Left lung (tissue), 10 donors: ENCODE measurements around the gene SNED1. TPM values are rescaled to one million over a fixed set of nuclear protein-coding genes. Genes with fewer than 3 reads are reported as not detected.

Source experiments
- ATAC-seq: fragments of 200-7000 bp; cut with Tn5 transposase; one replicate; pipeline ENCODE4 v1.9.1; 2020; ENCODE audit warnings: moderate library complexity
- DNase-seq, 4 donors: peaks; one replicate each; pipeline ENCODE4 v3.0.0-alpha.2; 2013 to 2020
- H3K27ac ChIP-seq, 2 donors: fragments of 200-600 bp; sonication (generic) in 1 of 2; one replicate each; pipeline versions ENCODE4 v1.5.0 to v1.8.0; 2020 to 2021
- H3K27me3 ChIP-seq, 2 donors: fragments of 200-600 bp; sonication (generic) in 1 of 2; one replicate each; pipeline versions ENCODE4 v1.5.0 to v1.8.0; 2020 to 2021
- H3K36me3 ChIP-seq, 2 donors: fragments of 200-600 bp; sonication (generic) in 1 of 2; one replicate each; pipeline versions ENCODE4 v1.5.0 to v1.8.0; 2020 to 2021
- H3K4me1 ChIP-seq, 2 donors: fragments of 200-600 bp; one replicate each; pipeline ENCODE4 v1.8.0; 2021
- H3K4me3 ChIP-seq, 2 donors: fragments of 200-600 bp; sonication (generic) in 1 of 2; one replicate each; pipeline versions ENCODE4 v1.5.0 to v1.8.0; 2020 to 2021; ENCODE audit warnings: mild to moderate bottlenecking in 1 of 2
- H3K9me3 ChIP-seq, 2 donors: fragments of 200-600 bp; sonication (generic) in 1 of 2; one replicate each; pipeline versions ENCODE4 v1.5.0 to v1.8.0; 2020 to 2021
- CTCF ChIP-seq, 2 donors: fragments of 200-600 bp; sonication (generic) in 1 of 2; IDR thresholded peaks; one replicate each; pipeline versions ENCODE4 v1.5.0 to v1.8.0; 2021; ENCODE audit warnings: antibody characterized with exemption in 2 of 2
- intact Hi-C, 2 donors: fragments of 100-400 bp; cut with DNase I; formaldehyde crosslinking; loops; one replicate each; pipeline versions ENCODE4 v1.11.2 to v1.14.2; 2022
- polyA plus RNA-seq, 6 donors: library from polyadenylated mRNA; unstranded; fragments of 120-200 nt; gene quantifications; one replicate each; pipeline ENCODE4 v1.2.1, GENCODE V29; 2013; ENCODE audit not compliant: insufficient read length in 6 of 6
- total RNA-seq, 2 donors: library from RNA; stranded (reverse); fragmentation: NEBNext Ultra II Directional; extraction: Animal tissue kit (Norgen Biotek cat#: 25700); gene quantifications; one replicate each; pipeline ENCODE4 v1.2.1, GENCODE V29; 2021
- donor health status: DM: no; HTN: yes; CAD: no.
- donor health status: DM: no; HTN: no; CAD: no.

The SNED1 gene
- total and polyA plus RNA-seq, 8 donors: 36.4 to 81.0 (median 54.7) TPM

- Histone ChIP-seq H3K4me1 (peaks cover 0 to 2% of the 10 kb centered on the region in 2 donors), H3K4me3 (peak overlapping the region in 1 of 2 donors; percentile 11), H3K27ac (no peak overlapping the region), H3K27me3 (peaks cover 0 to 11% of the 10 kb centered on the region in 2 donors), H3K36me3 (peaks cover 0 to 22% of the 10 kb centered on the region in 2 donors), H3K9me3 (no peaks in the 10 kb centered on the region)
- intact Hi-C loops: no loop called here
- TF ChIP-seq CTCF (IDR thresholded peaks at IDR 0.05): no peak
- DNase-seq (peak in 2 of 4 donors; percentile 70 to 86), ATAC-seq (peak; percentile 91)
Measured at GRCh38 chr2:241064008-241064801, 65.8 kb downstream of the SNED1 start.

- no peak overlapping the region for H3K4me3 ChIP-seq
- no peaks in the 10 kb centered on the region for H3K9me3 ChIP-seq
- peaks cover 0 to 24% of the 10 kb centered on the region in 2 donors for H3K36me3 ChIP-seq
- H3K4me1 ChIP-seq: peaks cover 0 to 2% of the 10 kb centered on the region in 2 donors
- intact Hi-C loops: no loop called here
- TF ChIP-seq CTCF (IDR thresholded peaks at IDR 0.05): no peak
- no peak for DNase-seq
- no peak overlapping the region for H3K27ac ChIP-seq
- H3K27me3 ChIP-seq: peaks cover 0 to 11% of the 10 kb centered on the region in 2 donors
- no peak for ATAC-seq
Measured at GRCh38 chr2:241064802-241065354, 66.5 kb downstream of the SNED1 start.

- Histone ChIP-seq H3K36me3 (peaks cover 0 to 29% of the 10 kb centered on the region in 2 donors), H3K4me1 (peaks cover 0 to 2% of the 10 kb centered on the region in 2 donors), H3K4me3 (no peak overlapping the region), H3K9me3 (no peaks in the 10 kb centered on the region), H3K27ac (no peak overlapping the region), H3K27me3 (peaks cover 0 to 11% of the 10 kb centered on the region in 2 donors)
- ATAC-seq (no peak), DNase-seq (peak in 1 of 4 donors; percentile 73)
- TF ChIP-seq CTCF (IDR thresholded peaks at IDR 0.05): no peak
- intact Hi-C loops: no loop called here
Measured at GRCh38 chr2:241065355-241065803, 67.0 kb downstream of the SNED1 start.

DNA sequence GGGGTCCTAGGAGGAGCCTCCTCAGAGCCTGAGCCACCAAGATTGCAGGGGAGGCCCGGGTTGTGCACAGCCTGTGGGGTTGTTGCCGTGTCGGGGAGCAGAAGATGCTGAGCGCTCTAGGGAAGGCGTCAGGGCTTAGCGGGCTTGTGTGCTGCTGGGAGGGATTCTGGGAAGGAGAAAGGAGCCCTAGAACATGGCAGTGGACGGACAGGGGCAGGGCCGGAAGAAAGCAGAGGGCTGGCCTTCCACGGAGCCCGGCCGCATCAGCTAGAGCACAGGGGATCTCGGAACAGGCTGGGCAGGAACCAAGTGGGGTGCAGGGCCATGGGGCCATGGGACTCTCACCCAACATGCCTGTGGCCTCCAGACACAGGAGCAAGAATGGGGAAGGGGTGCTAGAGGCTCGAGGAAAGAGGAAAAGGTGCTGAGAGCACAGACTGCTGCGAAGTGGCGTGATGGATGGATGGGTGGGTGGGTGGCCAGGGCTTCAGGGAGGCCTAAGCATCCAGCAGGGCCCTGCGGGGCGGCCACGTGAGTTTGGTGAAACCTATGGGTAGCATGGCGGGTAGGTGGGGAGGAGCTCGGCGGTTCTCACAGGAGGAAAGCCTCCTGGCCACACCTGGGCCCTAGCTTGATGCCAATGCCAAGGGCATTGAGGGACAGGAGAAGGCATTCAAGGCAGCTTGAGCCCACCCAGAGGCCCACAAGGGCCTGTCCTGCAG lies 67.9 kb downstream of the SNED1 start:
- peaks cover 0 to 2% of the 10 kb centered on the region in 2 donors for H3K4me1 ChIP-seq
- peaks cover 0 to 38% of the 10 kb centered on the region in 2 donors for H3K36me3 ChIP-seq
- DNase-seq (peak in 1 of 4 donors; percentile 75), ATAC-seq (no peak)
- no peak overlapping the region for H3K27ac ChIP-seq
- peaks cover 0 to 11% of the 10 kb centered on the region in 2 donors for H3K27me3 ChIP-seq
- TF ChIP-seq CTCF (IDR thresholded peaks at IDR 0.05): no peak
- no peak overlapping the region for H3K4me3 ChIP-seq
- intact Hi-C loops: no loop called here
- H3K9me3 ChIP-seq: no peaks in the 10 kb centered on the region
